IgD-negative memory B cell (primary cell): ENCODE results near the gene KIF26B. TPM values are rescaled to one million over a fixed set of nuclear protein-coding genes. Genes with fewer than 3 reads are reported as not detected.

Experiments used
- H3K27ac Mint-ChIP-seq, 3 donors: one replicate each; pipeline ENCODE4 v1.8.0; 2020 to 2022; ENCODE audit warnings: mild to moderate bottlenecking in 3 of 3, mixed read lengths in 3 of 3, moderate library complexity in 1 of 3
- H3K27me3 Mint-ChIP-seq: one replicate; pipeline ENCODE4 v1.8.0; 2021; ENCODE audit warnings: mixed read lengths
- H3K36me3 Mint-ChIP-seq: one replicate; pipeline ENCODE4 v1.8.0; 2020; ENCODE audit warnings: mild to moderate bottlenecking, mixed read lengths
- H3K4me1 Mint-ChIP-seq, 3 donors: one replicate each; pipeline ENCODE4 v1.8.0; 2020 to 2022; ENCODE audit warnings: mixed read lengths in 3 of 3, mild to moderate bottlenecking in 1 of 3
- H3K4me3 Mint-ChIP-seq, 4 donors: one replicate each; pipeline ENCODE4 v1.8.0; 2020 to 2022; ENCODE audit warnings: mild to moderate bottlenecking in 4 of 4, mixed read lengths in 4 of 4, moderate library complexity in 3 of 4
- H3K9me3 Mint-ChIP-seq, 3 donors: one replicate each; pipeline ENCODE4 v1.8.0; 2020 to 2021; ENCODE audit warnings: mixed read lengths in 3 of 3, mild to moderate bottlenecking in 1 of 3
- polyA plus RNA-seq: library from polyadenylated mRNA; unstranded; fragments of 300-500 nt; fragmentation: Illumina TruSeq; gene quantifications from one replicate; pipeline ENCODE4 v1.2.3, GENCODE V29; 2021

The KIF26B gene
- polyA plus RNA-seq, 1 donor from 2014 or later = 0.29 TPM

- H3K9me3 Mint-ChIP-seq = peaks cover 0 to 9% (median 5%) of the 10 kb centered on the region in 3 donors
- no peak overlapping the region for H3K27ac Mint-ChIP-seq
- no peaks in the 10 kb centered on the region for H3K36me3 Mint-ChIP-seq
- H3K4me1 Mint-ChIP-seq = peaks cover 0 to 2% (median 0%) of the 10 kb centered on the region in 3 donors
- no peak overlapping the region for H3K4me3 Mint-ChIP-seq
- H3K27me3 Mint-ChIP-seq = peaks cover 8% of the 10 kb centered on the region
These were observed 116.2 kb downstream of the KIF26B start for GRCh38 chr1:245270972-245271371.

- H3K27ac Mint-ChIP-seq = no peak overlapping the region
- peaks cover 0 to 9% (median 6%) of the 10 kb centered on the region in 3 donors for H3K9me3 Mint-ChIP-seq
- peaks cover 0 to 2% (median 0%) of the 10 kb centered on the region in 3 donors for H3K4me1 Mint-ChIP-seq
- no peaks in the 10 kb centered on the region for H3K36me3 Mint-ChIP-seq
- H3K4me3 Mint-ChIP-seq = no peak overlapping the region
- H3K27me3 Mint-ChIP-seq = peaks cover 14% of the 10 kb centered on the region
These were observed 117.9 kb downstream of the KIF26B start for GRCh38 chr1:245272676-245273075.

GRCh38 chr1:245276445-245276844, 121.7 kb downstream of the KIF26B start:
- H3K9me3 Mint-ChIP-seq = peaks cover 0 to 9% (median 0%) of the 10 kb centered on the region in 3 donors
- peaks cover 17% of the 10 kb centered on the region for H3K27me3 Mint-ChIP-seq
- H3K4me1 Mint-ChIP-seq = no peaks in the 10 kb centered on the region

GRCh38 chr1:245277276-245277675, 122.5 kb downstream of the KIF26B start:
- Mint-ChIP-seq H3K4me3 (no peak overlapping the region), H3K36me3 (no peaks in the 10 kb centered on the region), H3K9me3 (peaks cover 0 to 9% (median 0%) of the 10 kb centered on the region in 3 donors), H3K27ac (no peak overlapping the region), H3K4me1 (no peaks in the 10 kb centered on the region), H3K27me3 (peaks cover 17% of the 10 kb centered on the region)

More at GRCh38 chr1:245276445-245276844, 121.7 kb downstream of the KIF26B start:
- no peaks in the 10 kb centered on the region for H3K36me3 Mint-ChIP-seq
- H3K27ac Mint-ChIP-seq = no peak overlapping the region
- H3K4me3 Mint-ChIP-seq = no peak overlapping the region

GRCh38 chr1:245278846-245279245, 124.1 kb downstream of the KIF26B start:
- Mint-ChIP-seq H3K9me3 (peaks cover 0 to 7% (median 5%) of the 10 kb centered on the region in 3 donors), H3K4me3 (peak overlapping the region in 1 of 4 donors; percentile 24), H3K27ac (no peak overlapping the region), H3K4me1 (no peaks in the 10 kb centered on the region), H3K27me3 (peaks cover 16% of the 10 kb centered on the region), H3K36me3 (no peaks in the 10 kb centered on the region)

GRCh38 chr1:245279346-245279745, 124.6 kb downstream of the KIF26B start:
- no peaks in the 10 kb centered on the region for H3K36me3 Mint-ChIP-seq
- no peaks in the 10 kb centered on the region for H3K4me1 Mint-ChIP-seq
- peaks cover 16% of the 10 kb centered on the region for H3K27me3 Mint-ChIP-seq
- peaks cover 0 to 7% (median 5%) of the 10 kb centered on the region in 3 donors for H3K9me3 Mint-ChIP-seq
- H3K4me3 Mint-ChIP-seq = no peak overlapping the region
- H3K27ac Mint-ChIP-seq = no peak overlapping the region

- no peak overlapping the region for H3K27ac Mint-ChIP-seq
- H3K9me3 Mint-ChIP-seq = peaks cover 0 to 5% (median 3%) of the 10 kb centered on the region in 3 donors
- no peaks in the 10 kb centered on the region for H3K36me3 Mint-ChIP-seq
- peaks cover 6% of the 10 kb centered on the region for H3K27me3 Mint-ChIP-seq
- H3K4me1 Mint-ChIP-seq = no peaks in the 10 kb centered on the region
- no peak overlapping the region for H3K4me3 Mint-ChIP-seq
These were observed 128.2 kb downstream of the KIF26B start for GRCh38 chr1:245283001-245283400.

- Mint-ChIP-seq H3K36me3 (no peaks in the 10 kb centered on the region), H3K4me1 (no peaks in the 10 kb centered on the region), H3K27me3 (peaks cover 3% of the 10 kb centered on the region), H3K9me3 (peaks cover 0 to 5% (median 0%) of the 10 kb centered on the region in 3 donors), H3K4me3 (no peak overlapping the region), H3K27ac (no peak overlapping the region)
These were observed 130.4 kb downstream of the KIF26B start for GRCh38 chr1:245285168-245285567.

GRCh38 chr1:245288796-245289195, 134.0 kb downstream of the KIF26B start:
- no peak overlapping the region for H3K4me3 Mint-ChIP-seq
- H3K27me3 Mint-ChIP-seq = peaks cover 7% of the 10 kb centered on the region
- no peaks in the 10 kb centered on the region for H3K36me3 Mint-ChIP-seq
- peaks cover 0 to 2% (median 0%) of the 10 kb centered on the region in 3 donors for H3K9me3 Mint-ChIP-seq
- no peaks in the 10 kb centered on the region for H3K4me1 Mint-ChIP-seq
- H3K27ac Mint-ChIP-seq = no peak overlapping the region

GRCh38 chr1:245290836-245291235, 136.1 kb downstream of the KIF26B start:
- no peak overlapping the region for H3K4me3 Mint-ChIP-seq
- H3K9me3 Mint-ChIP-seq = peaks cover 0 to 2% (median 0%) of the 10 kb centered on the region in 3 donors
- H3K4me1 Mint-ChIP-seq = no peaks in the 10 kb centered on the region
- H3K27me3 Mint-ChIP-seq = peaks cover 7% of the 10 kb centered on the region
- no peak overlapping the region for H3K27ac Mint-ChIP-seq
- no peaks in the 10 kb centered on the region for H3K36me3 Mint-ChIP-seq

GRCh38 chr1:245291351-245291750, 136.6 kb downstream of the KIF26B start:
- Mint-ChIP-seq H3K9me3 (peaks cover 0 to 2% (median 0%) of the 10 kb centered on the region in 3 donors), H3K4me1 (no peaks in the 10 kb centered on the region), H3K4me3 (no peak overlapping the region), H3K27me3 (peaks cover 7% of the 10 kb centered on the region), H3K36me3 (no peaks in the 10 kb centered on the region), H3K27ac (no peak overlapping the region)

GRCh38 chr1:245292141-245292540, 137.4 kb downstream of the KIF26B start:
- Mint-ChIP-seq H3K27me3 (peaks cover 7% of the 10 kb centered on the region), H3K4me3 (no peak overlapping the region), H3K9me3 (peaks cover 0 to 2% (median 0%) of the 10 kb centered on the region in 3 donors), H3K4me1 (peaks cover 0 to 1% (median 0%) of the 10 kb centered on the region in 3 donors), H3K27ac (no peak overlapping the region), H3K36me3 (no peaks in the 10 kb centered on the region)

GRCh38 chr1:245292553-245292952, 137.8 kb downstream of the KIF26B start:
- peaks cover 0 to 2% (median 0%) of the 10 kb centered on the region in 3 donors for H3K9me3 Mint-ChIP-seq
- no peak overlapping the region for H3K27ac Mint-ChIP-seq
- H3K4me1 Mint-ChIP-seq = peaks cover 0 to 1% (median 0%) of the 10 kb centered on the region in 3 donors
- H3K4me3 Mint-ChIP-seq = no peak overlapping the region
- peaks cover 7% of the 10 kb centered on the region for H3K27me3 Mint-ChIP-seq
- no peaks in the 10 kb centered on the region for H3K36me3 Mint-ChIP-seq

GRCh38 chr1:245294020-245294419, 139.2 kb downstream of the KIF26B start:
- Mint-ChIP-seq H3K27me3 (peaks cover 4% of the 10 kb centered on the region), H3K9me3 (peaks cover 0 to 2% (median 0%) of the 10 kb centered on the region in 3 donors), H3K4me1 (peaks cover 0 to 1% (median 0%) of the 10 kb centered on the region in 3 donors), H3K4me3 (no peak overlapping the region), H3K27ac (no peak overlapping the region), H3K36me3 (no peaks in the 10 kb centered on the region)

- H3K4me1 Mint-ChIP-seq = peaks cover 0 to 6% (median 0%) of the 10 kb centered on the region in 3 donors
- H3K9me3 Mint-ChIP-seq = no peaks in the 10 kb centered on the region
- no peak overlapping the region for H3K4me3 Mint-ChIP-seq
- no peaks in the 10 kb centered on the region for H3K27me3 Mint-ChIP-seq
- no peaks in the 10 kb centered on the region for H3K36me3 Mint-ChIP-seq
- no peak overlapping the region for H3K27ac Mint-ChIP-seq
These were observed 144.0 kb downstream of the KIF26B start for GRCh38 chr1:245298781-245299180.

GRCh38 chr1:245301162-245301580, 146.4 kb downstream of the KIF26B start:
- H3K9me3 Mint-ChIP-seq = peaks cover 0 to 4% (median 0%) of the 10 kb centered on the region in 3 donors
- H3K4me1 Mint-ChIP-seq = peaks cover 0 to 9% (median 0%) of the 10 kb centered on the region in 3 donors
- H3K27me3 Mint-ChIP-seq = no peaks in the 10 kb centered on the region
- H3K27ac Mint-ChIP-seq = no peak overlapping the region
- H3K36me3 Mint-ChIP-seq = no peaks in the 10 kb centered on the region
- no peak overlapping the region for H3K4me3 Mint-ChIP-seq
